ENCODE results near the gene TEKT5. TPM values are rescaled to one million over a fixed set of nuclear protein-coding genes. Genes with fewer than 3 reads are reported as not detected.

TEKT5 gene
- total RNA-seq, 2 donors from 2014 or later = 0.14 TPM; not detected in 1

DNA sequence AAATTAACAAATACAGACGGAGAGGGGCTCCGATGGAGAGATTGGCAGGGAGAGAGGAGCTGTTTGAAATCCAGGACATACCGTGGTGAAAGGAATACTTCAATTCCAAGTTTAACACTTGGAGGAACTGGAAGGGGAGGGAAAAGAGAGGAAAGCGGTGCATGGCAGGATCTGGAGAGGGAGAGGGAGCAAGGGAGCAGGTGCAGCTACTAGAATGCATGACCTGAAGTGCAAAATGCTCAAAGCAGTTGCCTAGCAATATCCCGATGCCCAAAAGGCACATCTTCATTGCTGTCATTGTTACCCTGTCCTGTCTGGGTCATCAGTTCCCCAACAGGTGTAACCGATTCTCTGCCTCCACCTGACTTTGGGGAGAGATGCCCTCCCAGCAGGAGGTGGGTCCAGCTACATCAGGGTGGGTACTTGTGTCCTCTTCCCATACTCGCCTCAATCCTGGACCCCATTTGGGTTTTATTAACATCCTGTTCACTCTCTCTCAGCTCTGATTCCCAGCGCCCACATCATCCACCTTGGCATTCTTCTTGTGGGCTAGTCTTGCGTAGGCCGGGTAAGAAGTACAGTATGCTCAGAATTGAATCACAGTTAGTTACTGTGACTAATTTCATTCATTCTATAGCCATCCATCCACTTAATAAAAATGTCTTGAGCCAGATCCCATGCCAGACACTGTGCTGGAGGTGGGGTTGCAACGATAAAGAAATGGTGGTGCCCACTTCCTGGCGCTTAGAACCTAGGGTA lies 76.9 kb downstream of the TEKT5 start:
- DNase-seq (ENCODE audit: low spot score) = no peak
- intact Hi-C loops (cut with DNase I) = no loop called here

DNA sequence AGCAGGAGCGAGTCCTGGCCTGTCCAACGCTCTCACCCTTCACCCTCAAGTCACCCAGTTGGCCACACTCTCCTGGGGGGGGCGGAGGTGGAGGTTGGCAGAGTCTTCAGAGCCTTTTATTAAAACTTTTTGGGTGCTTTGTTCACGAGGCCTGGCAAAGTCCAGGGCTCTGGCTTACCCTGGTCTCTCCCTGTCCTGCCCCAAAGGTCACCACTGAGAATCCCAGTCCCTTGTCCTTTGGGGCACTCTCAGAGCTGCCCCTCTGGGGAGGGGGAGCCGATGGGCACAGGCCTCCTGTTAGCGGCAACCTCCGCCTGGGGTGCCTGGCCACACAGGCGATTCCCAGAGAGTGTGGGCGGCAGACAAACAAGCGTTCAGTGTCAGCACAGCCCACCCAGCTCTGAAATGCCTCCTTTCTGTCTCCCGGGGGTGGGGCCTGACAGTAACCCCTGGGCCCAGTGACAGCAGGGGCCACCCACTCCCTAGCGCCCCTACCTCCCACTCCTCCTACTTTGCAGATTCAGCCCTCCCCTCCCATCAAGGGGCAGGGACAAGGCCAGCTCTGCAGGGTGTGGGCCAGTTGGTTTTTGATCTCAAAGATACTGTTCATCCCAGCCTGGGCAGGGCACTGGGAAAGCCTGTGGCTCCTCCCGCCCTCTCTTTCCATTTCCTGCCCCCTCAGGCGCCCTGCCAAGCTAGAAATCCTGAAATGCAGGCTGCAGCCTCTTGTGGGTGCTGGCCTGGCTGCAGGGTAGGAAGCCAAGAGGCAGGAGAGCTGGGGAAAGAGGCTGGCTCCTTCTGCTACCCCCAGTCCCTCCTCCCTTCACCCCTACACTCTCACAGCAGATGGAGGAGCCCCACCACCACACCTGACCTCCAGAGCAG lies 77.7 kb downstream of the TEKT5 start:
- intact Hi-C loops (cut with DNase I) = no loop called here

GRCh38 chr16:10616419-10616755 lies 78.3 kb downstream of the TEKT5 start:
- no peak for DNase-seq (ENCODE audit: low spot score)
- intact Hi-C loops (cut with DNase I) = no loop called here

More for the DNA sequence above, 77.7 kb downstream of the TEKT5 start:
- DNase-seq (ENCODE audit: low spot score) = no peak

DNA sequence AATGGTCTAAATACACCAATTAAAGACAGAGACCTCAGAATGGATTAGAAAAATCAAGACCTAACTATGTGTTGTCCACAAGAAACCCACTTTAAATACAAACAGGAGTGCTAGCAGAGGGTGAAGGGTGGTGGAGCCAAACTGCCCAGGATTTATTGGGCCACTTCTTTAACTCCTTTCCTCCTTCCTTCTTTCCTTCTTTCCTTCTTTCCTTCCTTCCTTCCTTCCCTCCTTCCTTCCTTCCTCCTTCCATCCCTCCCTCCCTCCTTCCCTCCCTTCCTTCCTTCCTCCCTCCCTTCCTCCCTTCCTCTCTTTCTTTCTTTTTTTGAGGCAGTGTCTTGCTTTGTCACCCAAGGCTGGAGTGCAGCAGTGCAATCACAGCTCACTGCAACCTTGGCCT lies 80.0 kb downstream of the TEKT5 start:
- intact Hi-C loops (cut with DNase I) = no loop called here
- DNase-seq (ENCODE audit: low spot score) = no peak

DNA sequence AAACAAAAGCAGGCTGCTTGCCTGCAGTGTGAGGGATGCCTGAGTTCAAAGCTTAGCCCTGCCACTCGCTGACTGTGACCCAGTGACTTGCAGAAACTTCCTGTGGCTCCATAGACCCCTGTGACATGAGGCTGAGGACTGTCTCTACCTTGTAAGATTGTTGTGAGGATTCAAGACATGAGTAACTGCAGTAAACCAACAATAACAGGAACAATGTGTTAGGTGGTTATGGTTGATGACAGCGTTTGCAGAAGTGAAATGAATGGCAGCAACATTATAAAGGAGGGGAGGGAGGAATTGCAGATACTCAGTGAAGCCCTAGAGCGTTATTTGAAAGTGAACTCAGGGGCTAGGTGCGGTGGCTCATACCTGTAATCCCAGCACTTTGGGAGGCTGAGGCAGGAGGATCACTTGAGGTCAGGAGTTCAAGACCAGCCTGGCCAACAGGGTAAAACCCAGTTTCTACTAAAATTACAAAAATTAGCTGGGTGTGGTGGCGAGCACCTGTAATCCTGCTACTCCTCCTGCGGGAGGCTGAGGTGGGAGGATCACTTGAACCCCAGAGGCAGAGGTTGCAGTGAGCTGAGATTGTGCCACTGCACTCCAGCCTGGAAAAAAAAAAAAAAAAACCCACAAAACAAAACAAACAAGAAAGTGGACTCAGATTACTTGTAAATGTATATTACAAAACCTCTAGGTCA lies 80.8 kb downstream of the TEKT5 start:
- intact Hi-C loops (cut with DNase I) = no loop called here
- DNase-seq (ENCODE audit: low spot score) = no peak

DNA sequence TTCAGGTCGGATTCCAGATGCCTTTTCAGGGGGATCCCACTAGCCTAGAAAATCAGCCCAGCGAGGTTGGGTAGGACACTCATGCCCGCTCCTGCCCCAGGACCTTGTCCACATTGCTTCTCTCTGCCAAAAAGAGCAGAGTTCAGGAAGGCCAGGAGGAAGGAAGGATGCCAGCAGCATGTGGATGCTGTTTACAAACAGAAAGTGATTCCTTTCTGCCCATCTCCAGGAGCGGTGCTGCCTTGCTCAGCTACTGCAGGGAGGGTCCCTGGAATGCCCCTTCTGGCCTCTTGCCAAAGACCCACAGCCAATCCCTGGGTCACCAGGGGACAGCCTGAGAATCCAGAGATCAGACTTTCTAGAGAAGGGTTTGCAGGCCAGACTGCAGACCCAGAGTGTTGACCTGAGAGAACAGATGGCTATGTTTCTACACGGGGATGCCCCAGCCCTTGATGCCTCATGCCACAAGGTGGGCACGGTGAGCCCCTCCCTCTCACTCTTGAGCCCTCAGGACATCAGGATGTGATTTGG lies 82.0 kb downstream of the TEKT5 start:
- no peak for DNase-seq (ENCODE audit: low spot score)
- intact Hi-C loops (cut with DNase I) = no loop called here

- no peak for DNase-seq (ENCODE audit: low spot score)
- intact Hi-C loops (cut with DNase I) = loop anchor here in 1 of 2 donors (1.0 kb wide), 1 partner anchor 22 kb away; no protein-coding TSS in a partner anchor
Measured at GRCh38 chr16:10611825-10612342, 82.8 kb downstream of the TEKT5 start.

GRCh38 chr16:10610499-10611184 lies 84.1 kb downstream of the TEKT5 start:
- intact Hi-C loops (cut with DNase I) = loop anchor here in 1 of 2 donors (1.0 kb wide), 1 partner anchor 20 kb away; no protein-coding TSS in a partner anchor
- no peak for DNase-seq (ENCODE audit: low spot score)

DNA sequence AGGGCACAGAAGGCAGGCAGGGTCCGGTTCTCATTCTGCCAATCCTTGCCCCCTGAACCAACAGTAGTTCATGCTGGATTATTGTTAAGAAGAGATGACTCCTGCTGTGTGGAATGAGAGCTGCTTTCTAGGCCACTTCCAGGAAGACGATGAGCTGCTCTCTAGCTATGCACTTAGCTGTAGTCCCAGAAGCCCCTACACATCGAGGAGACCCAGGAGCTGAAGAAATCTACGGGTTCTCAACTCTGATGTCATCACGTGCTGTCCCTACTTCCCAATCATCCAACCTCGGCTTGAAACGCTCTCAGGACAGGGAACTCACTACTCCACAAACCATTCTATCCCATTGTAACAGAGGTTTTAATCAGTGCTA lies 85.3 kb downstream of the TEKT5 start:
- no peak for DNase-seq (ENCODE audit: low spot score)
- intact Hi-C loops (cut with DNase I) = no loop called here

GRCh38 chr16:10608687-10609401 lies 85.9 kb downstream of the TEKT5 start:
- DNase-seq (ENCODE audit: low spot score) = no peak
- intact Hi-C loops (cut with DNase I) = no loop called here

GRCh38 chr16:10607157-10607556 lies 87.6 kb downstream of the TEKT5 start:
- no peak for DNase-seq (ENCODE audit: low spot score)
- intact Hi-C loops (cut with DNase I) = no loop called here

DNA sequence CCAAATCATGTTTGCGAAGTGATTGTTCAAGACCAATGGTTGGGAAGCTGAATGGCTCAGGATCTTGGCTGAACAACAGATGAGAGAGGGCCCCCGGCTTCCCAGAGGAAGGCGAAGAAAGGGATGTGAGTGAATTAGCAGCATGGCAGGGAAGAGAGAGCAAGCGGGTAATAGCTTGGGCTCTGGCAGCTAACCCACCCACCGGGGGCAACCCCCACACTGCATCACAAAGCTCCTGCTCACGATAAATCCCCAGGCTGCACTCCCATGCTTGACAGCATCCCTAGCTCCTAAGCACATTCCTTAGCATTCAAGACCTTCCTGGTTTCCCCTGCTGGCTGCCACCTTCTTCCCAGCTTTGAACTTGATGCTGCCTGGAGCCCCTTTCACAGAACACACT lies 88.1 kb downstream of the TEKT5 start:
- no peak for DNase-seq (ENCODE audit: low spot score)
- intact Hi-C loops (cut with DNase I) = no loop called here

DNA sequence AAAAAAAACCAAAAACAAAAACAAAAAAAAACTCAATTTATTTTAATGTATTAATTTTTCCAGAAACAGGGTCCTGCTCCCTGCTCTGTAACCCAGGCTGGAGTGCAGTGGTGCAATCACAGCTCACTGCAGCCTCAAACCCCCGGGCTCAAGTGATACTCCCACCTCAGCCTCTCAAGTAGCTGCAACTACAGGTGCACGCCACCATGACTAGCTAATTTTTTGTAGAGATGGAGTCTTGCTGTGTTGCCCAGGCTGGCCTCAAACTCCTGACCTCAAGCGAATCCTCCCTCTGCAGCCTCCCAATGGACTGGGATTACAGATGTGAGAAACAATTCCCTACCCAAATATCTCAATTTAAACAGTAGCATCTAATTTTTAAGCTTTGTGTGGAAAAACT lies 89.1 kb downstream of the TEKT5 start:
- intact Hi-C loops (cut with DNase I) = no loop called here
- DNase-seq (ENCODE audit: low spot score) = no peak

- no peak for DNase-seq (ENCODE audit: low spot score)
- intact Hi-C loops (cut with DNase I) = no loop called here
Measured at GRCh38 chr16:10601444-10602408, 93.0 kb downstream of the TEKT5 start.

DNA sequence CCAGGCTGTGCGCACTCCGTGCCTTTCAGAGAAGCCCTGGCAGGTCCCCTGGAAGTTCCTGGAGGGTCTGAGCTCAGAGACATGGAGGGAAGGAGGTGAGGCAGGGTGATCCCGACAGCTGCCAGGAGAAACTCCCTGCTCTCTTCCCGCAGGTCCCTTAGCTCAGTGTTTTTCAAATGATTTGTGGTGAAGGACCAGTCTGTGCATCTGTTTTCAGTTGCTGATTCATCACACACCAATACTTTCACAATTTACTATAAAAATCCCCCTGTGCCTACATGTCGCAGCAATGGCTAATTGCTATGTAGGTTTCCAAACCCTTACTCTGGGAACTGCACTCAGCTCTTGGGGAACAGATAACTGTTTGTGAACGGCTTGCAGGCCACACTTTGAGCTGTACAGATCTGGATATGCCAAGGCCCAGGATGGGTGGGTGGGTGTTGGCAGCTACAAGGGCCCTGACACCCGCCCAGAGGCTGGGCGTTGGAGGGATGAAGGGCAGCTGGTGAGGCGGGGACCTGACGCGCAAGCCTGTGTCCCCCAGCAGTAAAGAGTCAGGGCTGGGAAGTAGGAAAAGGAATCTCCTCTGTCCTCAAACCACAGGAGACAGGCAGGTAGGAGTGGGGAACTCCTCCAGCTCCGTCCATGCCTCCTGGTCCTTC lies 93.8 kb downstream of the TEKT5 start:
- intact Hi-C loops (cut with DNase I) = no loop called here
- no peak for DNase-seq (ENCODE audit: low spot score)

GRCh38 chr16:10599626-10600025 lies 95.1 kb downstream of the TEKT5 start:
- DNase-seq (ENCODE audit: low spot score) = no peak
- intact Hi-C loops (cut with DNase I) = no loop called here

- intact Hi-C loops (cut with DNase I) = no loop called here
- no peak for DNase-seq (ENCODE audit: low spot score)
Measured at GRCh38 chr16:10598157-10598556, 96.6 kb downstream of the TEKT5 start.
